Measurements from ENCODE around the gene KMT2B. TPM values are rescaled to one million over a fixed set of nuclear protein-coding genes. Genes with fewer than 3 reads are reported as not detected.

The KMT2B gene
- total and polyA plus RNA-seq, 9 of the 15 experiments (the other 6 are each of a cell fraction or from before 2014, with no cell fraction given), result 0.63 to 43.9 (median 8.1) TPM

- TF ChIP-seq MGA (IDR thresholded peaks at IDR 0.05) (peak; percentile 72; the same call in 1 of the 2 replicates), UBTF (IDR thresholded peaks at IDR 0.05; ENCODE audit: borderline replicate concordance in 1 of 2, low read depth in 2 of 2, low read length in 2 of 2) (peak; percentile 86 to 93), POLR2G (IDR thresholded peaks at IDR 0.05; ENCODE audit: low read depth, low read length) (peak; percentile 88), HNRNPL (IDR thresholded peaks at IDR 0.05; ENCODE audit: low read depth, low read length) (no peak), NCOR1 (IDR thresholded peaks at IDR 0.05) (no peak), PCBP1 (IDR thresholded peaks at IDR 0.05; ENCODE audit: low read depth, low read length, poor library complexity, severe bottlenecking) (peak; percentile 24), TCF7L2 (IDR thresholded peaks at IDR 0.05; ENCODE audit: low read depth, low read length) (0 out of 2 replicates have a peak, but pooled peaks have one; percentile 2), ZC3H4 (CRISPR knock-in tag; IDR thresholded peaks at IDR 0.05; ENCODE audit: borderline replicate concordance) (no peak), JUN (IDR thresholded peaks at IDR 0.05; ENCODE audit: borderline replicate concordance, low read depth, low read length) (0 out of 2 replicates have a peak, but pooled peaks have one; percentile 15), JUN (CRISPR knock-in tag; IDR thresholded peaks at IDR 0.05; ENCODE audit: borderline replicate concordance) (no peak), TFAP4 (CRISPR knock-in tag; IDR thresholded peaks at IDR 0.05; ENCODE audit: borderline replicate concordance) (peak; percentile 68; the same call in 1 of the 2 replicates)
Measured at GRCh38 chr19:35716801-35717664, 770 bp upstream of the KMT2B start (continued).

Measured in K562 (cell line).